ENCODE data around the gene MORC1.

DNA sequence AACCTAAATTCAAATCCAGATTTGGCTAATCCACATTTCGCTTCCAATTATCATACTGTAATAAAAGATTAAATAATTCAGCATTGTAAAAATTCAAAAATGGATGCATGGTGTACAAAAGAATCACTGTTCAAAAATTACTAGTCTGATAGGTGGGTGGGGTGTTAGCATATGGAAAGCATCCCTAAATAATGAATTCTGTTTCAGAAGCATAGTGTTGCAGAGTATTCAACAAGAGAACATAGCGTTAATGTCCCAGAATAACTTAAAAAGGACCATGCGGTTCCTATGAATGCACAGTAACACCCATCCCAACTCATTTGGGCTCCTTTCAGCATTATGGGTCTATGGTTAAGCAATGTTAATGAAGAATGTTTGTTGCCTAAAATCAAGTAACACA lies 51.1 kb downstream of the MORC1 start:
- TF ChIP-seq, protein P1, sequence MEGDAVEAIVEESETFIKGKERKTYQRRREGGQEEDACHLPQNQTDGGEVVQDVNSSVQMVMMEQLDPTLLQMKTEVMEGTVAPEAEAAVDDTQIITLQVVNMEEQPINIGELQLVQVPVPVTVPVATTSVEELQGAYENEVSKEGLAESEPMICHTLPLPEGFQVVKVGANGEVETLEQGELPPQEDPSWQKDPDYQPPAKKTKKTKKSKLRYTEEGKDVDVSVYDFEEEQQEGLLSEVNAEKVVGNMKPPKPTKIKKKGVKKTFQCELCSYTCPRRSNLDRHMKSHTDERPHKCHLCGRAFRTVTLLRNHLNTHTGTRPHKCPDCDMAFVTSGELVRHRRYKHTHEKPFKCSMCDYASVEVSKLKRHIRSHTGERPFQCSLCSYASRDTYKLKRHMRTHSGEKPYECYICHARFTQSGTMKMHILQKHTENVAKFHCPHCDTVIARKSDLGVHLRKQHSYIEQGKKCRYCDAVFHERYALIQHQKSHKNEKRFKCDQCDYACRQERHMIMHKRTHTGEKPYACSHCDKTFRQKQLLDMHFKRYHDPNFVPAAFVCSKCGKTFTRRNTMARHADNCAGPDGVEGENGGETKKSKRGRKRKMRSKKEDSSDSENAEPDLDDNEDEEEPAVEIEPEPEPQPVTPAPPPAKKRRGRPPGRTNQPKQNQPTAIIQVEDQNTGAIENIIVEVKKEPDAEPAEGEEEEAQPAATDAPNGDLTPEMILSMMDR (conservative IDR thresholded peaks at IDR 0.05 in 1 of 2, IDR thresholded peaks at IDR 0.05 in 1 of 2; ENCODE audit: extremely low read depth in 1 of 2, insufficient read depth in 1 of 2, low read depth in 1 of 2, low read length in 2 of 2) = no peak
- TF ChIP-seq EZH2 (IDR thresholded peaks at IDR 0.05; ENCODE audit: borderline replicate concordance, low read length) = no peak
